Stimulated activated CD8-positive, alpha-beta memory T cell treated with anti-CD3 and anti-CD28 coated beads, Interleukin-2, amount 100 ng/mL, for 48 hours (primary cell): ENCODE data around the gene CACNA2D3.
"Not testable (repeated sequence)": the region's sequence is repeated elsewhere in the genome, so short reads cannot be mapped to it uniquely, and the experiment has no call there.

Experiments used
- DNase-seq, 2 donors: peaks; one replicate each; pipeline ENCODE4 v3.0.0-alpha.2; 2020; ENCODE audit warnings: low read depth in 2 of 2

Gene CACNA2D3

GRCh38 chr3:54122324-54123002 is at the start of gene CACNA2D3:
TSS of gene CACNA2D3 (plus strand) at chr3:54122552.
- DNase-seq = no peak

GRCh38 chr3:54073386-54073785 is 49.0 kb upstream of the CACNA2D3 start:
- DNase-seq = no peak

- no peak for DNase-seq
Measured at GRCh38 chr3:54079314-54079713, 43.0 kb upstream of the CACNA2D3 start.

GRCh38 chr3:54079730-54080325 is 42.5 kb upstream of the CACNA2D3 start:
- no peak for DNase-seq

GRCh38 chr3:54083921-54084320 is 38.4 kb upstream of the CACNA2D3 start:
- DNase-seq = no peak

GRCh38 chr3:54085936-54086335 is 36.4 kb upstream of the CACNA2D3 start:
- no peak for DNase-seq

- no peak for DNase-seq
Measured at GRCh38 chr3:54086652-54087405, 35.5 kb upstream of the CACNA2D3 start.

GRCh38 chr3:54087581-54088410 is 34.6 kb upstream of the CACNA2D3 start:
- no peak for DNase-seq

- DNase-seq = no peak
Measured at GRCh38 chr3:54093491-54094248, 28.7 kb upstream of the CACNA2D3 start.

- DNase-seq = no peak
Measured at GRCh38 chr3:54094926-54095325, 27.4 kb upstream of the CACNA2D3 start.

- no peak for DNase-seq
Measured at GRCh38 chr3:54099381-54099780, 23.0 kb upstream of the CACNA2D3 start.

GRCh38 chr3:54104084-54104483 is 18.3 kb upstream of the CACNA2D3 start:
- no peak for DNase-seq

- DNase-seq = not testable (repeated sequence)
Measured at GRCh38 chr3:54116129-54116528, 6.2 kb upstream of the CACNA2D3 start.

- DNase-seq = no peak
Measured at GRCh38 chr3:54120657-54121413, 1.5 kb upstream of the CACNA2D3 start.

- no peak for DNase-seq
Measured at GRCh38 chr3:54121414-54122323, 683 bp upstream of the CACNA2D3 start.

- DNase-seq = no peak
Measured at GRCh38 chr3:54123003-54123775, 837 bp downstream of the CACNA2D3 start.

GRCh38 chr3:54123776-54124196 is 1.4 kb downstream of the CACNA2D3 start:
- no peak for DNase-seq

GRCh38 chr3:54125300-54125699 is 2.9 kb downstream of the CACNA2D3 start:
- DNase-seq = no peak

- DNase-seq = no peak
Measured at GRCh38 chr3:54126551-54126950, 4.2 kb downstream of the CACNA2D3 start.
